Keratinocyte (primary cell): Measurements from ENCODE around the gene TAPBP. TPM values are rescaled to one million over a fixed set of nuclear protein-coding genes. Genes with fewer than 3 reads are reported as not detected.

Experiments
- DNase-seq: peaks from one replicate; pipeline ENCODE4 v3.0.0-alpha.2; 2011; ENCODE audit warnings: low read depth, missing footprints, low spot score
- FAIRE-seq: peaks from 2 replicates; lab custom pipeline; 2011; peaks lifted over from hg19 to GRCh38; lab: Jason Lieb, UNC
- H2AFZ ChIP-seq: 2 replicates; pipeline ENCODE4 v1.6.0; 2012; ENCODE audit warnings: low read length, control low read depth, inconsistent platforms; ENCODE audit not compliant: control insufficient read depth
- H3K27ac ChIP-seq: 2 replicates; pipeline ENCODE4 v1.5.1; 2011; ENCODE audit warnings: low read length; ENCODE audit not compliant: control insufficient read depth, insufficient read depth
- H3K27me3 ChIP-seq: 3 replicates; pipeline ENCODE4 v1.6.0; 2011; ENCODE audit warnings: low read length; ENCODE audit not compliant: control insufficient read depth, insufficient read depth; ENCODE audit errors: extremely low read depth
- H3K36me3 ChIP-seq, 2 experiments: 2 replicates in 1 of 2; 3 replicates in 1 of 2; pipeline ENCODE4 v1.5.1; 2011; ENCODE audit warnings: low read length in 2 of 2, mild to moderate bottlenecking in 1 of 2; ENCODE audit not compliant: control insufficient read depth in 2 of 2, insufficient read depth in 2 of 2; ENCODE audit errors: extremely low read depth in 1 of 2
- H3K4me1 ChIP-seq: 3 replicates; pipeline ENCODE4 v1.5.1; 2011; ENCODE audit warnings: low read length; ENCODE audit not compliant: control insufficient read depth, insufficient read depth; ENCODE audit errors: extremely low read depth
- H3K4me2 ChIP-seq: 3 replicates; pipeline ENCODE4 v1.6.0; 2011; ENCODE audit warnings: low read depth, low read length; ENCODE audit not compliant: control insufficient read depth, insufficient read depth; ENCODE audit errors: extremely low read depth
- H3K4me3 ChIP-seq, 3 experiments: fragments of 200-600 bp in 1 of 3; sonication (generic) in 1 of 3; 2 replicates in 2 of 3; 3 replicates in 1 of 3; pipeline ENCODE4 v1.5.1; 2011 to 2016; ENCODE audit warnings: low read length in 3 of 3, mild to moderate bottlenecking in 3 of 3, control low read depth in 2 of 3, inconsistent platforms in 1 of 3, low read depth in 1 of 3, mixed read lengths in 1 of 3, mixed run types in 1 of 3, moderate library complexity in 1 of 3; ENCODE audit not compliant: control insufficient read depth in 2 of 3, insufficient read depth in 2 of 3; ENCODE audit errors: extremely low read depth in 1 of 3
- H3K79me2 ChIP-seq: 2 replicates; pipeline ENCODE4 v1.6.0; 2012; ENCODE audit warnings: low read length; ENCODE audit not compliant: control insufficient read depth, insufficient read depth
- H3K9ac ChIP-seq: 3 replicates; pipeline ENCODE4 v1.6.0; 2011; ENCODE audit warnings: low read length; ENCODE audit not compliant: control insufficient read depth, insufficient read depth; ENCODE audit errors: extremely low read depth
- H3K9me1 ChIP-seq: 3 replicates; pipeline ENCODE4 v1.6.0; 2011; ENCODE audit warnings: low read length; ENCODE audit not compliant: control insufficient read depth, insufficient read depth; ENCODE audit errors: extremely low read depth
- H3K9me3 ChIP-seq: 2 replicates; pipeline ENCODE4 v1.5.1; 2012; ENCODE audit warnings: low read depth, low read length; ENCODE audit not compliant: control insufficient read depth
- H4K20me1 ChIP-seq: 3 replicates; pipeline ENCODE4 v1.6.0; 2011; ENCODE audit warnings: low read length; ENCODE audit not compliant: control insufficient read depth, insufficient read depth; ENCODE audit errors: extremely low read depth
- EZH2 ChIP-seq: IDR thresholded peaks from one replicate; pipeline ENCODE4 v1.6.1; 2012; ENCODE audit warnings: inconsistent platforms, mild to moderate bottlenecking, low read length, moderate library complexity
- dilution Hi-C: fragments of 300-500 bp; cut with MboI; formaldehyde crosslinking; loops from one replicate; pipeline ENCODE4 v1.7.0; 2020; ENCODE audit warnings: low sequenced_read_pairs; ENCODE audit not compliant: extremely low pct_ligation_motif_present
- polyA plus RNA-seq, 5 experiments: library from polyadenylated mRNA; depleted of rRNA in 3 of 5; stranded (reverse) in 3 of 5; stranded (forward) in 1 of 5; unstranded in 1 of 5; fragments of >200 nt; gene quantifications; 1 replicate in 1 of 5; 2 replicates in 3 of 5; 3 replicates in 1 of 5; pipeline versions ENCODE4 v1.2.1 to v1.2.3, GENCODE V29; 2011 to 2012; ENCODE audit warnings: missing spikeins in 2 of 5, low read depth in 1 of 5, low replicate concordance in 1 of 5
- TF ChIP-seq, protein P1 (sequence below), 3 experiments: IDR thresholded peaks in 1 of 3; conservative IDR thresholded peaks in 1 of 3; optimal IDR thresholded peaks in 1 of 3; 2 replicates in 2 of 3; 3 replicates in 1 of 3; pipeline versions ENCODE3 to v1.5.1; 2011; ENCODE audit warnings: low read length in 3 of 3, mild to moderate bottlenecking in 3 of 3, moderate library complexity in 2 of 3, control low read depth in 1 of 3, inconsistent platforms in 1 of 3; ENCODE audit not compliant: insufficient read depth in 2 of 3; ENCODE audit errors: extremely low read depth in 1 of 3

The TAPBP gene
- polyA plus RNA-seq, 1 donor (not counting 4 experiments of a cell fraction or from before 2014, with no cell fraction given) = 22.2 TPM

DNA sequence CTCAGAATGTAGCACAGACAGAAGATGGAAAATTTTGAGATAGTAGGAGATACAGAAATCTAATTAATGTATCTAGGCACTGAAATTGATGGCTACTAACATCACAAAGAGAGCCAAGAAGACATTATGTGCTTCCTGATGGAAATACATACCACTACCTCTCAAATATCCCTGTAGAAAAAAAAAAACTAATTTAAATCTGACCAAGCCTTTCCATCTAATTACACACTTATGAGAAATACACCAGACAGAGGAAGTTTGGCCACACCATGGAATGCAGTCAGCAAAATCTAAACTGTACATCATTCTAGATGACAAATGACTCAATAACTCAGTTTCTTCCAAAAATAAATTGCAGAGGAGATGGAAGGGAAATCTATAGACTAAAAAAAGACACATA is 61.1 kb downstream of the TAPBP start:
- Histone ChIP-seq H3K27me3 (no peaks in the 10 kb centered on the region), H3K9ac (no peak overlapping the region), H3K9me3 (no peaks in the 10 kb centered on the region), H3K27ac (no peak overlapping the region), H2AFZ (no peak overlapping the region), H3K4me2 (no peak overlapping the region), H3K4me1 (peaks cover 35% of the 10 kb centered on the region), H3K9me1 (no peaks in the 10 kb centered on the region), H4K20me1 (no peaks in the 10 kb centered on the region), H3K79me2 (no peaks in the 10 kb centered on the region), H3K4me3 (no peak overlapping the region), H3K36me3 (peaks cover 0 to 14% of the 10 kb centered on the region in 2 experiments)
- dilution Hi-C loops = no loop called here
- no peak for TF ChIP-seq EZH2
- TF ChIP-seq, protein P1, sequence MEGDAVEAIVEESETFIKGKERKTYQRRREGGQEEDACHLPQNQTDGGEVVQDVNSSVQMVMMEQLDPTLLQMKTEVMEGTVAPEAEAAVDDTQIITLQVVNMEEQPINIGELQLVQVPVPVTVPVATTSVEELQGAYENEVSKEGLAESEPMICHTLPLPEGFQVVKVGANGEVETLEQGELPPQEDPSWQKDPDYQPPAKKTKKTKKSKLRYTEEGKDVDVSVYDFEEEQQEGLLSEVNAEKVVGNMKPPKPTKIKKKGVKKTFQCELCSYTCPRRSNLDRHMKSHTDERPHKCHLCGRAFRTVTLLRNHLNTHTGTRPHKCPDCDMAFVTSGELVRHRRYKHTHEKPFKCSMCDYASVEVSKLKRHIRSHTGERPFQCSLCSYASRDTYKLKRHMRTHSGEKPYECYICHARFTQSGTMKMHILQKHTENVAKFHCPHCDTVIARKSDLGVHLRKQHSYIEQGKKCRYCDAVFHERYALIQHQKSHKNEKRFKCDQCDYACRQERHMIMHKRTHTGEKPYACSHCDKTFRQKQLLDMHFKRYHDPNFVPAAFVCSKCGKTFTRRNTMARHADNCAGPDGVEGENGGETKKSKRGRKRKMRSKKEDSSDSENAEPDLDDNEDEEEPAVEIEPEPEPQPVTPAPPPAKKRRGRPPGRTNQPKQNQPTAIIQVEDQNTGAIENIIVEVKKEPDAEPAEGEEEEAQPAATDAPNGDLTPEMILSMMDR (optimal IDR thresholded peaks at IDR 0.05 in 1 of 3, IDR thresholded peaks at IDR 0.05 in 1 of 3, conservative IDR thresholded peaks at IDR 0.05 in 1 of 3; ENCODE audit: extremely low read depth in 1 of 3, insufficient read depth in 2 of 3, low read length in 3 of 3) = no peak
- FAIRE-seq = no peak
- no peak for DNase-seq

DNA sequence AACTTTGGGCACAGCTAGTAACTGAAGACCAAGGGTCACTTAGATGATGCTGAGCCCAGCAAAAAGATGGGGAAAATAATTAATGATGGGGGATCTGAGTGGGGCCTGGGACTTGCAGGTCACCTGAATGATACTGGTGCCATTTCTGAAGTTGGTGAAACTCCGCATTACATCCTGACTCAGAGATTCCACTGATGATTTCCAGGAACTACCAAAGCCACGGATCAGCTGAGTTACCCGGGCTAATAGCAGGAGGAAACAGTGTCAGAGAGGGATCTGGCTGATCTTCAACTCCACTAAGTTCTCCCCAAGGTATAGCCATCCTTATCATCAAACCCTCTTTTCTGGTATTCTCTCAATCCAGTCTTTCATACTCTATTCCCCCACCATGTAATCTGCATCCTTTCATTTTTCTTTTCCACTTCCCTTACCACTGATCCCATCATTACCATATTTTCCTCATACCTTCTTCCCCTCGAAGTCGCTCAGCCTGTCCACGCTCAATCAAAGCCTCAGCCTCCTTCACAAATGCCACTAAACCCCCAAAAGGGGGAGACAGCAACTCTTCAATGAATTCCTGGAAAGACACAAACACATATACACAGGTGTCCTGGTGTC is 62.4 kb downstream of the TAPBP start:
- Histone ChIP-seq H3K27me3 (no peaks in the 10 kb centered on the region), H3K4me1 (peaks cover 36% of the 10 kb centered on the region), H3K27ac (no peak overlapping the region), H3K9me1 (no peaks in the 10 kb centered on the region), H4K20me1 (no peaks in the 10 kb centered on the region), H3K79me2 (no peaks in the 10 kb centered on the region), H3K9me3 (no peaks in the 10 kb centered on the region), H3K4me3 (no peak overlapping the region), H3K4me2 (no peak overlapping the region), H3K36me3 (peaks cover 0 to 14% of the 10 kb centered on the region in 2 experiments), H3K9ac (no peak overlapping the region), H2AFZ (no peak overlapping the region)
- FAIRE-seq = no peak
- TF ChIP-seq, protein P1 (optimal IDR thresholded peaks at IDR 0.05 in 1 of 3, IDR thresholded peaks at IDR 0.05 in 1 of 3, conservative IDR thresholded peaks at IDR 0.05 in 1 of 3; ENCODE audit: extremely low read depth in 1 of 3, insufficient read depth in 2 of 3, low read length in 3 of 3) = no peak
- TF ChIP-seq EZH2 = no peak
- no peak for DNase-seq
- dilution Hi-C loops = no loop called here
